Raji (cell line): ENCODE measurements around the gene DHDH.
A peak's percentile ranks its signal among the peaks of the same experiment; 100 is the strongest.

Experiments used
- POLR2A ChIP-seq: IDR thresholded peaks from 2 replicates; pipeline ENCODE4 v1.6.1; 2011; ENCODE audit warnings: low read depth, low read length, control low read depth; ENCODE audit not compliant: insufficient read depth

Gene DHDH

GRCh38 chr19:48946463-48947257 is 13.2 kb downstream of the DHDH start:
- TF ChIP-seq POLR2A, result no peak

- TF ChIP-seq POLR2A, result no peak
Measured at GRCh38 chr19:48947258-48947542, 13.7 kb downstream of the DHDH start.

- TF ChIP-seq POLR2A, result no peak
Measured at GRCh38 chr19:48950159-48950558, 16.7 kb downstream of the DHDH start.

GRCh38 chr19:48950830-48951519 is 17.5 kb downstream of the DHDH start:
- TF ChIP-seq POLR2A, result no peak

- TF ChIP-seq POLR2A, result no peak
Measured at GRCh38 chr19:48953141-48953540, 19.6 kb downstream of the DHDH start.

- TF ChIP-seq POLR2A, result no peak
Measured at GRCh38 chr19:48953990-48954594, 20.6 kb downstream of the DHDH start.

GRCh38 chr19:48954595-48955307 is 21.3 kb downstream of the DHDH start, which contains the start of gene BAX:
Gene BAX (plus strand): TSS chr19:48954875. CDS start chr19:48954929, 54 bp downstream.
- peak; percentile 88 for TF ChIP-seq POLR2A

GRCh38 chr19:48955308-48955958 is 21.9 kb downstream of the DHDH start:
- TF ChIP-seq POLR2A, result no peak

GRCh38 chr19:48958006-48958405 is 24.5 kb downstream of the DHDH start:
- TF ChIP-seq POLR2A, result no peak

GRCh38 chr19:48959341-48960239 is 26.1 kb downstream of the DHDH start:
- 0 out of 2 replicates have a peak, but pooled peaks have one; percentile 3 for TF ChIP-seq POLR2A

- no peak for TF ChIP-seq POLR2A
Measured at GRCh38 chr19:48961051-48961649, 27.7 kb downstream of the DHDH start.

GRCh38 chr19:48961673-48962028 is 28.2 kb downstream of the DHDH start:
- no peak for TF ChIP-seq POLR2A

GRCh38 chr19:48962029-48962848 is 28.7 kb downstream of the DHDH start:
- peak; percentile 72 for TF ChIP-seq POLR2A
